ENCODE data around the gene ZNF316. TPM values are rescaled to one million over a fixed set of nuclear protein-coding genes. Genes with fewer than 3 reads are reported as not detected.
"Not testable (repeated sequence)": the region's sequence is repeated elsewhere in the genome, so short reads cannot be mapped to it uniquely, and the experiment has no call there.

ZNF316 gene
- total RNA-seq, 6 experiments from 2014 or later, result 13.4 to 17.0 (median 15.0) TPM

- H3K4me1 Mint-ChIP-seq (ENCODE audit: low read depth), result no peaks in the 10 kb centered on the region
- peaks cover 22% of the 10 kb centered on the region for H3K9me3 Mint-ChIP-seq
- no peak overlapping the region for H3K27ac Mint-ChIP-seq
- no peak for TF ChIP-seq CTCF (IDR thresholded peaks at IDR 0.05)
- H3K27me3 Mint-ChIP-seq (ENCODE audit: insufficient read depth), result no peaks in the 10 kb centered on the region; the same call in none of the 2 replicates
- H3K36me3 Mint-ChIP-seq (ENCODE audit: low read depth), result peaks cover 17% of the 10 kb centered on the region
- no peak overlapping the region for H3K4me3 Mint-ChIP-seq
- no peak for DNase-seq
Observed at GRCh38 chr7:6656413-6656812, 19.3 kb downstream of the ZNF316 start.

- no peaks in the 10 kb centered on the region; the same call in none of the 2 replicates for H3K27me3 Mint-ChIP-seq (ENCODE audit: insufficient read depth)
- no peak overlapping the region for H3K27ac Mint-ChIP-seq
- peaks cover 19% of the 10 kb centered on the region for H3K9me3 Mint-ChIP-seq
- H3K36me3 Mint-ChIP-seq (ENCODE audit: low read depth), result peaks cover 10% of the 10 kb centered on the region
- H3K4me1 Mint-ChIP-seq (ENCODE audit: low read depth), result no peaks in the 10 kb centered on the region
- no peak for DNase-seq
- no peak for TF ChIP-seq CTCF (IDR thresholded peaks at IDR 0.05)
- no peak overlapping the region for H3K4me3 Mint-ChIP-seq
Observed at GRCh38 chr7:6658618-6659345, 21.7 kb downstream of the ZNF316 start.

- H3K27me3 Mint-ChIP-seq (ENCODE audit: insufficient read depth); H3K4me1 Mint-ChIP-seq (ENCODE audit: low read depth); H3K4me3 Mint-ChIP-seq; H3K27ac Mint-ChIP-seq; DNase-seq: not testable (repeated sequence)
- H3K9me3 Mint-ChIP-seq, result peaks cover 88% of the 10 kb centered on the region
- peaks cover 63% of the 10 kb centered on the region for H3K36me3 Mint-ChIP-seq (ENCODE audit: low read depth)
Observed at GRCh38 chr7:6670851-6671250, 33.7 kb downstream of the ZNF316 start.

- Mint-ChIP-seq H3K4me1 (ENCODE audit: low read depth) (no peaks in the 10 kb centered on the region), H3K27ac (no peak overlapping the region), H3K4me3 (no peak overlapping the region), H3K27me3 (ENCODE audit: insufficient read depth) (no peaks in the 10 kb centered on the region; the same call in 1 of the 2 replicates), H3K36me3 (ENCODE audit: low read depth) (peaks cover 67% of the 10 kb centered on the region), H3K9me3 (peaks cover 95% of the 10 kb centered on the region)
- TF ChIP-seq CTCF (IDR thresholded peaks at IDR 0.05), result no peak
- DNase-seq, result no peak
Observed at GRCh38 chr7:6675807-6676405, 38.8 kb downstream of the ZNF316 start.

- no peak for DNase-seq
- Mint-ChIP-seq H3K36me3 (ENCODE audit: low read depth) (peaks cover 50% of the 10 kb centered on the region), H3K9me3 (peaks cover 59% of the 10 kb centered on the region), H3K4me1 (ENCODE audit: low read depth) (no peaks in the 10 kb centered on the region), H3K4me3 (no peak overlapping the region), H3K27ac (no peak overlapping the region), H3K27me3 (ENCODE audit: insufficient read depth) (peaks cover 2% of the 10 kb centered on the region)
- TF ChIP-seq CTCF (IDR thresholded peaks at IDR 0.05), result no peak
Observed at GRCh38 chr7:6680146-6680545, 43.0 kb downstream of the ZNF316 start.

- H3K27ac Mint-ChIP-seq, result no peak overlapping the region
- no peak for TF ChIP-seq CTCF (IDR thresholded peaks at IDR 0.05)
- H3K27me3 Mint-ChIP-seq (ENCODE audit: insufficient read depth), result peaks cover 5% of the 10 kb centered on the region
- H3K4me1 Mint-ChIP-seq (ENCODE audit: low read depth), result no peaks in the 10 kb centered on the region
- no peaks in the 10 kb centered on the region for H3K9me3 Mint-ChIP-seq
- DNase-seq, result no peak
- no peaks in the 10 kb centered on the region for H3K36me3 Mint-ChIP-seq (ENCODE audit: low read depth)
- no peak overlapping the region for H3K4me3 Mint-ChIP-seq
Observed at GRCh38 chr7:6691103-6691502, 54.0 kb downstream of the ZNF316 start.

All from HFFc6 (cell line).